ENCODE data around the gene DLGAP3.

GRCh38 chr1:34928699-34929496 lies 552 bp downstream of the DLGAP3 start:
- no peak for TF ChIP-seq RERE (CRISPR knock-in tag; IDR thresholded peaks at IDR 0.05; ENCODE audit: low read depth)
- no peak for TF ChIP-seq ZBTB26 (CRISPR knock-in tag; IDR thresholded peaks at IDR 0.05; ENCODE audit: borderline replicate concordance)
- TF ChIP-seq ZNF431 (CRISPR knock-in tag; IDR thresholded peaks at IDR 0.05; ENCODE audit: borderline replicate concordance, low read depth), result no peak
- TF ChIP-seq THRA (CRISPR knock-in tag; IDR thresholded peaks at IDR 0.05; ENCODE audit: borderline replicate concordance), result no peak
- no peak for TF ChIP-seq KDM5B (CRISPR knock-in tag; IDR thresholded peaks at IDR 0.05; ENCODE audit: borderline replicate concordance)
- TF ChIP-seq RAD21 (CRISPR knock-in tag; IDR thresholded peaks at IDR 0.05), result no peak
- no peak for TF ChIP-seq CHD2 (IDR thresholded peaks at IDR 0.05; ENCODE audit: low read depth, low read length)
- TF ChIP-seq ZNF687 (CRISPR knock-in tag; IDR thresholded peaks at IDR 0.05), result no peak
- TF ChIP-seq FOXA1 (IDR thresholded peaks at IDR 0.05), result no peak
- no peak for TF ChIP-seq FOXA1 (CRISPR knock-in tag; IDR thresholded peaks at IDR 0.05)
- TF ChIP-seq CTCF (CRISPR knock-in tag; IDR thresholded peaks at IDR 0.05), result no peak
- no peak for TF ChIP-seq SMC3 (IDR thresholded peaks at IDR 0.05; ENCODE audit: low read length)
- no peak for TF ChIP-seq IRF1 (CRISPR knock-in tag; IDR thresholded peaks at IDR 0.05; ENCODE audit: low read depth)
- TF ChIP-seq ATAD3A (CRISPR knock-in tag; IDR thresholded peaks at IDR 0.05), result no peak
- TF ChIP-seq FLYWCH1 (CRISPR knock-in tag; IDR thresholded peaks at IDR 0.05), result no peak

Measured in HepG2 (cell line).